OCI-LY3 (cell line): ENCODE results near the gene C3orf20.

Experiments
- H2AFZ ChIP-seq: fragments of 200-600, 300-600 bp; shearing (Covaris generic); 2 replicates; pipeline ENCODE4 v1.6.0; 2014; ENCODE audit warnings: antibody characterized with exemption, low read depth, low read length
- H3K27ac ChIP-seq: fragments of 200-600, 300-600 bp; sonication (generic); 2 replicates; pipeline ENCODE4 v1.5.1; 2014; ENCODE audit warnings: mild to moderate bottlenecking, low read length, moderate library complexity, mixed read lengths
- H3K27me3 ChIP-seq: fragments of 200-600, 300-600 bp; sonication (generic); 2 replicates; pipeline ENCODE4 v1.6.1; 2014; ENCODE audit warnings: low read depth, low read length, mixed read lengths
- H3K36me3 ChIP-seq: fragments of 200-600, 300-600 bp; sonication (generic); replicated peaks from 2 replicates; pipeline ENCODE3; 2014; ENCODE audit warnings: low read depth, low read length, mixed read lengths
- H3K4me1 ChIP-seq: fragments of 300-600, 200-600 bp; sonication (generic); 2 replicates; pipeline ENCODE4 v1.6.1; 2014; ENCODE audit warnings: low read length, mixed read lengths
- H3K4me2 ChIP-seq: fragments of 200-600, 300-600 bp; sonication (generic); 2 replicates; pipeline ENCODE4 v1.6.1; 2014; ENCODE audit warnings: low read length, mixed read lengths
- H3K4me3 ChIP-seq: fragments of 300-600, 200-600 bp; sonication (generic); 2 replicates; pipeline ENCODE4 v1.5.1; 2014; ENCODE audit warnings: antibody characterized with exemption, mild to moderate bottlenecking, low read length, moderate library complexity
- H3K79me2 ChIP-seq: fragments of 300-600, 200-600 bp; shearing (Covaris generic); 2 replicates; pipeline ENCODE4 v1.6.1; 2014; ENCODE audit warnings: mild to moderate bottlenecking, low read length, mixed read lengths
- H3K9ac ChIP-seq: fragments of 300-600, 200-600 bp; shearing (Covaris generic); 2 replicates; pipeline ENCODE4 v1.6.0; 2014; ENCODE audit warnings: mild to moderate bottlenecking, low read length, moderate library complexity
- H3K9me3 ChIP-seq: fragments of 200-600, 300-600 bp; shearing (Covaris generic); 2 replicates; pipeline ENCODE4 v1.6.1; 2014; ENCODE audit warnings: low read length, mixed read lengths; ENCODE audit not compliant: insufficient read depth
- H4K20me1 ChIP-seq: fragments of 200-600, 300-600 bp; sonication (generic); 2 replicates; pipeline ENCODE4 v1.6.1; 2016; ENCODE audit warnings: low read length, mixed read lengths; ENCODE audit not compliant: insufficient read depth
- EZH2phosphoT487 ChIP-seq: fragments of 200-600 bp; shearing (Covaris generic); IDR thresholded peaks from 2 replicates; pipeline ENCODE4 v1.6.1; 2018; ENCODE audit warnings: antibody characterized with exemption, mixed run types, low read depth
- TF ChIP-seq, protein P1 (sequence below): fragments of 200-600, 300-600 bp; sonication (generic); IDR thresholded peaks from 2 replicates; pipeline ENCODE4 v1.5.1; 2014; ENCODE audit warnings: antibody characterized with exemption, low read length, low read depth

The C3orf20 gene

DNA sequence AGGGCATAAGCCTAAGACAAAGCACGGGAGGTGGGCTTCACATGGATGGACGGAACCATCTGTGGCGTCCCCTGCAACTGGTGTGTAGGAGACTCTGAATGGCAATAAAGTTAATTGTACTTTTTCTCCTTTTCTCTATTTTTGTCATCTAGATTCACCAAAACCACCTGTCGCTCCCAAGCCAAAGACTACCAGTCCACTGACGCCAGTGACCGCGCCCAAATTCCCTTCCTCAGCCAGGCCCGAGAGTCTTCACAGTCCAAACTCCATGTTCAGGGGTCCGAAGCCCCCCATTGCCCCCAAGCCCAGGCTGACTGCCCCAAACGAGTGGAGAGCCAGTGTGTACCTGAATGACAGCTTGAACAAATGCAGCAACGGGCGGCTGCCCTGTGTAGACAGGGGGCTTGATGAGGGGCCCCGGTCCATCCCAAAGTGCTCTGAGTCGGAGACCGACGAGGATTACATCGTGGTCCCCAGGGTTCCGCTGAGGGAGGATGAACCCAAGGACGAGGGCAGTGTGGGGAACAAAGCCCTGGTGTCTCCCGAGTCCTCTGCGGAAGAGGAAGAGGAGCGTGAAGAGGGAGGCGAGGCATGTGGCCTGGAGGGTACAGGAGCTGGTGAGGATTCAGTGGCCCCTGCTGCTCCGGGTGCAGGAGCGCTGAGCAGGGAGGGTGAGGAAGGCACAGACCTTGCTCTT lies 144.0 kb downstream of the C3orf20 start, which contains the start of gene FGD5:
Gene FGD5 (plus strand): TSS at position 159 of the 697 bp plus-strand sequence. CDS start 110 bp downstream, at position 269.
- H3K27me3 ChIP-seq, result peaks cover 53% of the 10 kb centered on the region
- H3K4me1 ChIP-seq, result no peaks in the 10 kb centered on the region
- no peak within 1 kb of the TSS for H3K4me2 ChIP-seq
- H3K9me3 ChIP-seq, result no peaks in the 10 kb centered on the region
- TF ChIP-seq, protein P1, sequence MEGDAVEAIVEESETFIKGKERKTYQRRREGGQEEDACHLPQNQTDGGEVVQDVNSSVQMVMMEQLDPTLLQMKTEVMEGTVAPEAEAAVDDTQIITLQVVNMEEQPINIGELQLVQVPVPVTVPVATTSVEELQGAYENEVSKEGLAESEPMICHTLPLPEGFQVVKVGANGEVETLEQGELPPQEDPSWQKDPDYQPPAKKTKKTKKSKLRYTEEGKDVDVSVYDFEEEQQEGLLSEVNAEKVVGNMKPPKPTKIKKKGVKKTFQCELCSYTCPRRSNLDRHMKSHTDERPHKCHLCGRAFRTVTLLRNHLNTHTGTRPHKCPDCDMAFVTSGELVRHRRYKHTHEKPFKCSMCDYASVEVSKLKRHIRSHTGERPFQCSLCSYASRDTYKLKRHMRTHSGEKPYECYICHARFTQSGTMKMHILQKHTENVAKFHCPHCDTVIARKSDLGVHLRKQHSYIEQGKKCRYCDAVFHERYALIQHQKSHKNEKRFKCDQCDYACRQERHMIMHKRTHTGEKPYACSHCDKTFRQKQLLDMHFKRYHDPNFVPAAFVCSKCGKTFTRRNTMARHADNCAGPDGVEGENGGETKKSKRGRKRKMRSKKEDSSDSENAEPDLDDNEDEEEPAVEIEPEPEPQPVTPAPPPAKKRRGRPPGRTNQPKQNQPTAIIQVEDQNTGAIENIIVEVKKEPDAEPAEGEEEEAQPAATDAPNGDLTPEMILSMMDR, result no peak
- no peak for TF ChIP-seq EZH2phosphoT487
- no peaks in the 10 kb centered on the region for H3K79me2 ChIP-seq
- no peaks in the 10 kb centered on the region for H4K20me1 ChIP-seq
- no peak within 1 kb of the TSS for H3K27ac ChIP-seq
- no peak within 1 kb of the TSS for H2AFZ ChIP-seq
- H3K4me3 ChIP-seq, result no peak within 1 kb of the TSS
- H3K36me3 ChIP-seq, result no peaks in the 10 kb centered on the region
- H3K9ac ChIP-seq, result no peak within 1 kb of the TSS

DNA sequence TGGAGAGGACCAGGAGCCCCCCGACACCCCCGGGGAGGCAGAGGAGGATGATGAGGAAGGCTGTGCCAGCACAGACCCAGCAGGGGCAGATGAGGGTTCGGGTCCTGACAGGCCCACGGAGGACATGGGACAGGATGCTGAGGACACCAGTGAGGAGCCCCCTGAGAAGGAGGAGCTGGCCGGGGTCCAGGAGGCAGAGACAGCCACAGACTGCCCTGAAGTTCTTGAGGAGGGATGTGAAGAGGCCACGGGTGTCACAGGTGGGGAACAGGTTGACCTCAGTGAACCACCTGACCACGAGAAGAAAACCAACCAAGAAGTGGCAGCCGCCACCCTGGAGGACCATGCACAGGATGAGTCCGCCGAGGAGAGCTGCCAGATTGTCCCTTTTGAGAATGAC lies 144.7 kb downstream of the C3orf20 start:
- peaks cover 53% of the 10 kb centered on the region for H3K27me3 ChIP-seq
- no peak overlapping the region for H3K9ac ChIP-seq
- TF ChIP-seq, protein P1, result no peak
- no peak for TF ChIP-seq EZH2phosphoT487
- H4K20me1 ChIP-seq, result no peaks in the 10 kb centered on the region
- no peaks in the 10 kb centered on the region for H3K4me1 ChIP-seq
- no peaks in the 10 kb centered on the region for H3K79me2 ChIP-seq
- H3K36me3 ChIP-seq, result no peaks in the 10 kb centered on the region
- H3K9me3 ChIP-seq, result no peaks in the 10 kb centered on the region
- H3K27ac ChIP-seq, result no peak overlapping the region
- H3K4me3 ChIP-seq, result no peak overlapping the region
- no peak overlapping the region for H3K4me2 ChIP-seq
- H2AFZ ChIP-seq, result no peak overlapping the region

DNA sequence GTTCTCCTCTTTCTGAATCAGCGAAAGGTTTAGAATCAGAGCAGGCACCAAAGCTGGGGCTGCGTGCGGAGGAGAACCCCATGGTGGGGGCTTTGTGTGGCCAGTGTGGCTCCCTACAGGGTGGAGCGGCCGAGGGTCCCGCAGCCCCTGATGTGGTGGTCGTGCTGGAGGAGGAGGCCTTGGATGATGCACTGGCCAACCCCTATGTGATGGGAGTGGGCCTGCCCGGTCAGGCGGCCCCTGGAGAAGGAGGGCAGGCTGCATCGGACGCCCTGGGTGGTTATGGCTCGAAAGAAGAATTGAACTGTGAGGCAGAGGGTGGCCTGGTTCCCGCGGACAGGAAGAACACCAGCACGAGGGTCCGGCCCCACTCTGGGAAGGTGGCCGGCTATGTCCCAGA lies 145.2 kb downstream of the C3orf20 start:
- TF ChIP-seq EZH2phosphoT487, result no peak
- TF ChIP-seq, protein P1, result no peak
- Histone ChIP-seq H3K79me2 (no peaks in the 10 kb centered on the region), H4K20me1 (no peaks in the 10 kb centered on the region), H3K36me3 (no peaks in the 10 kb centered on the region), H3K27ac (no peak overlapping the region), H3K4me1 (no peaks in the 10 kb centered on the region), H3K27me3 (peaks cover 53% of the 10 kb centered on the region), H2AFZ (no peak overlapping the region), H3K4me2 (no peak overlapping the region), H3K4me3 (no peak overlapping the region), H3K9me3 (no peaks in the 10 kb centered on the region), H3K9ac (no peak overlapping the region)

DNA sequence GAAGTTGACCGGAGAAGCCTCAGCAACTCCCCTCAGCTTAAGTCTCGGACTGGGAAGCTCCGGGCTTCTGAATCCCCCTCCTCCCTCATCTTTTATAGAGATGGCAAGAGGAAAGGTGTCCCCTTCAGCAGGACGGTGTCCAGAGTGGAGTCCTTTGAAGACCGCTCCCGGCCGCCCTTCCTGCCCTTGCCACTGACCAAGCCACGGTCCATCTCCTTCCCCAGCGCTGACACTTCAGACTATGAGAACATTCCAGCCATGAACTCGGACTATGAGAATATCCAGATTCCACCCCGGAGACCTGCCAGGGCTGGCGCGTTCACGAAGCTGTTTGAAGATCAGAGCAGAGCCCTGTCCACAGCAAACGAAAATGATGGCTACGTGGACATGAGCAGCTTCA lies 146.2 kb downstream of the C3orf20 start:
- Histone ChIP-seq H3K4me1 (no peaks in the 10 kb centered on the region), H3K9me3 (no peaks in the 10 kb centered on the region), H4K20me1 (no peaks in the 10 kb centered on the region), H3K27me3 (peaks cover 56% of the 10 kb centered on the region), H3K9ac (no peak overlapping the region), H3K4me3 (no peak overlapping the region), H3K36me3 (no peaks in the 10 kb centered on the region), H2AFZ (no peak overlapping the region), H3K4me2 (no peak overlapping the region), H3K79me2 (no peaks in the 10 kb centered on the region), H3K27ac (no peak overlapping the region)
- TF ChIP-seq EZH2phosphoT487, result no peak
- TF ChIP-seq, protein P1, result no peak
